ENCODE measurements around the gene CAPZA1. TPM values are rescaled to one million over a fixed set of nuclear protein-coding genes. Genes with fewer than 3 reads are reported as not detected.
A peak's percentile ranks its signal among the peaks of the same experiment; 100 is the strongest.

The CAPZA1 gene
- total RNA-seq = 100 to 1,000 TPM; 216 to 228 TPM

GRCh38 chr1:112619518-112620376, at the start of gene CAPZA1:
CAPZA1 (plus strand) TSS chr1:112619832; CDS start chr1:112619845, 13 bp downstream.
- Mint-ChIP-seq H3K36me3 (ENCODE audit: insufficient read depth in 2 of 2) (peaks cover 10 to 20% of the 10 kb centered on the region in 2 donors), H3K4me1 (ENCODE audit: low read depth) (peaks cover 56% of the 10 kb centered on the region), H3K27ac (peak within 1 kb of the TSS; percentile 99), H3K4me3 (peak within 1 kb of the TSS; percentile 99), H3K9me3 (no peaks in the 10 kb centered on the region), H3K27me3 (ENCODE audit: low read depth) (no peaks in the 10 kb centered on the region)
- ATAC-seq (replicated peaks in 1 of 2) = peak; percentile 88 to 91
- DNase-seq = peak; percentile 93

- Mint-ChIP-seq H3K36me3 (ENCODE audit: insufficient read depth in 2 of 2) (peaks cover 1 to 4% of the 10 kb centered on the region in 2 donors), H3K27me3 (ENCODE audit: low read depth) (no peaks in the 10 kb centered on the region), H3K27ac (no peak overlapping the region), H3K4me3 (no peak overlapping the region), H3K4me1 (ENCODE audit: low read depth) (no peaks in the 10 kb centered on the region), H3K9me3 (no peaks in the 10 kb centered on the region)
- DNase-seq (no peak), ATAC-seq (replicated peaks in 1 of 2) (no peak)
Measured at GRCh38 chr1:112575154-112575804, 44.4 kb upstream of the CAPZA1 start.

- no peaks in the 10 kb centered on the region for H3K9me3 Mint-ChIP-seq
- DNase-seq (no peak), ATAC-seq (replicated peaks in 1 of 2) (no peak)
- H3K27ac Mint-ChIP-seq = no peak overlapping the region
- H3K4me3 Mint-ChIP-seq = no peak overlapping the region
- H3K36me3 Mint-ChIP-seq (ENCODE audit: insufficient read depth in 2 of 2) = peaks cover 1 to 4% of the 10 kb centered on the region in 2 donors
- no peaks in the 10 kb centered on the region for H3K4me1 Mint-ChIP-seq (ENCODE audit: low read depth)
- no peaks in the 10 kb centered on the region for H3K27me3 Mint-ChIP-seq (ENCODE audit: low read depth)
Measured at GRCh38 chr1:112576240-112576639, 43.4 kb upstream of the CAPZA1 start.

GRCh38 chr1:112579801-112580510, 39.7 kb upstream of the CAPZA1 start:
- H3K36me3 Mint-ChIP-seq (ENCODE audit: insufficient read depth in 2 of 2) = no peaks in the 10 kb centered on the region
- no peaks in the 10 kb centered on the region for H3K4me1 Mint-ChIP-seq (ENCODE audit: low read depth)
- no peaks in the 10 kb centered on the region for H3K27me3 Mint-ChIP-seq (ENCODE audit: low read depth)
- H3K9me3 Mint-ChIP-seq = no peaks in the 10 kb centered on the region
- ATAC-seq (replicated peaks in 1 of 2) (no peak), DNase-seq (no peak)
- H3K27ac Mint-ChIP-seq = no peak overlapping the region
- no peak overlapping the region for H3K4me3 Mint-ChIP-seq

GRCh38 chr1:112581586-112582192, 37.9 kb upstream of the CAPZA1 start:
- Mint-ChIP-seq H3K36me3 (ENCODE audit: insufficient read depth in 2 of 2) (no peaks in the 10 kb centered on the region), H3K4me3 (no peak overlapping the region), H3K9me3 (no peaks in the 10 kb centered on the region), H3K27me3 (ENCODE audit: low read depth) (no peaks in the 10 kb centered on the region), H3K4me1 (ENCODE audit: low read depth) (no peaks in the 10 kb centered on the region), H3K27ac (no peak overlapping the region)
- no peak for ATAC-seq (replicated peaks in 1 of 2)
- no peak for DNase-seq

GRCh38 chr1:112583366-112583765, 36.3 kb upstream of the CAPZA1 start:
- no peak for ATAC-seq (replicated peaks in 1 of 2)
- Mint-ChIP-seq H3K4me3 (no peak overlapping the region), H3K27ac (no peak overlapping the region), H3K27me3 (ENCODE audit: low read depth) (no peaks in the 10 kb centered on the region), H3K9me3 (no peaks in the 10 kb centered on the region), H3K36me3 (ENCODE audit: insufficient read depth in 2 of 2) (peaks cover 2 to 5% of the 10 kb centered on the region in 2 donors), H3K4me1 (ENCODE audit: low read depth) (no peaks in the 10 kb centered on the region)
- no peak for DNase-seq

GRCh38 chr1:112589766-112590165, 29.9 kb upstream of the CAPZA1 start:
- Mint-ChIP-seq H3K36me3 (ENCODE audit: insufficient read depth in 2 of 2) (peaks cover 4 to 17% of the 10 kb centered on the region in 2 donors), H3K27ac (no peak overlapping the region), H3K27me3 (ENCODE audit: low read depth) (no peaks in the 10 kb centered on the region), H3K4me1 (ENCODE audit: low read depth) (no peaks in the 10 kb centered on the region), H3K4me3 (no peak overlapping the region), H3K9me3 (no peaks in the 10 kb centered on the region)
- ATAC-seq (replicated peaks in 1 of 2) (no peak), DNase-seq (no peak)

- Mint-ChIP-seq H3K4me1 (ENCODE audit: low read depth) (no peaks in the 10 kb centered on the region), H3K27me3 (ENCODE audit: low read depth) (no peaks in the 10 kb centered on the region), H3K4me3 (no peak overlapping the region), H3K9me3 (no peaks in the 10 kb centered on the region), H3K27ac (no peak overlapping the region), H3K36me3 (ENCODE audit: insufficient read depth in 2 of 2) (peaks cover 2 to 11% of the 10 kb centered on the region in 2 donors)
- ATAC-seq (replicated peaks in 1 of 2) (no peak), DNase-seq (no peak)
Measured at GRCh38 chr1:112594208-112594876, 25.3 kb upstream of the CAPZA1 start.

- DNase-seq (no peak), ATAC-seq (replicated peaks in 1 of 2) (no peak)
- H3K4me3 Mint-ChIP-seq = no peak overlapping the region
- H3K4me1 Mint-ChIP-seq (ENCODE audit: low read depth) = no peaks in the 10 kb centered on the region
- no peaks in the 10 kb centered on the region for H3K36me3 Mint-ChIP-seq (ENCODE audit: insufficient read depth in 2 of 2)
- no peak overlapping the region for H3K27ac Mint-ChIP-seq
- no peaks in the 10 kb centered on the region for H3K27me3 Mint-ChIP-seq (ENCODE audit: low read depth)
- H3K9me3 Mint-ChIP-seq = no peaks in the 10 kb centered on the region
Measured at GRCh38 chr1:112599477-112599876, 20.2 kb upstream of the CAPZA1 start.

GRCh38 chr1:112603012-112603411, 16.6 kb upstream of the CAPZA1 start:
- Mint-ChIP-seq H3K36me3 (ENCODE audit: insufficient read depth in 2 of 2) (peaks cover 0 to 5% of the 10 kb centered on the region in 2 donors), H3K4me1 (ENCODE audit: low read depth) (peaks cover 10% of the 10 kb centered on the region)

GRCh38 chr1:112603541-112603940, 16.1 kb upstream of the CAPZA1 start:
- no peaks in the 10 kb centered on the region for H3K9me3 Mint-ChIP-seq
- DNase-seq (no peak), ATAC-seq (replicated peaks in 1 of 2) (no peak)
- no peak overlapping the region for H3K27ac Mint-ChIP-seq
- no peaks in the 10 kb centered on the region for H3K27me3 Mint-ChIP-seq (ENCODE audit: low read depth)
- H3K4me1 Mint-ChIP-seq (ENCODE audit: low read depth) = peaks cover 10% of the 10 kb centered on the region
- peaks cover 0 to 5% of the 10 kb centered on the region in 2 donors for H3K36me3 Mint-ChIP-seq (ENCODE audit: insufficient read depth in 2 of 2)
- H3K4me3 Mint-ChIP-seq = no peak overlapping the region

More at GRCh38 chr1:112603012-112603411, 16.6 kb upstream of the CAPZA1 start:
- no peaks in the 10 kb centered on the region for H3K27me3 Mint-ChIP-seq (ENCODE audit: low read depth)
- DNase-seq (no peak), ATAC-seq (replicated peaks in 1 of 2) (no peak)
- H3K9me3 Mint-ChIP-seq = no peaks in the 10 kb centered on the region
- no peak overlapping the region for H3K27ac Mint-ChIP-seq
- no peak overlapping the region for H3K4me3 Mint-ChIP-seq

- ATAC-seq (replicated peaks in 1 of 2) (peak; percentile 65 to 93), DNase-seq (no peak)
- Mint-ChIP-seq H3K4me3 (no peak overlapping the region), H3K9me3 (no peaks in the 10 kb centered on the region), H3K4me1 (ENCODE audit: low read depth) (peaks cover 10% of the 10 kb centered on the region), H3K36me3 (ENCODE audit: insufficient read depth in 2 of 2) (peaks cover 0 to 10% of the 10 kb centered on the region in 2 donors), H3K27ac (peak overlapping the region; percentile 3), H3K27me3 (ENCODE audit: low read depth) (no peaks in the 10 kb centered on the region)
Measured at GRCh38 chr1:112605633-112606327, 13.9 kb upstream of the CAPZA1 start.

All from activated T-cell treated with anti-CD3 and anti-CD28 coated beads, Interleukin-2, amount 50 U/mL, for 72 hours (primary cell).